Esophagus muscularis mucosa (tissue), 4 donors: ENCODE measurements around the gene CEBPG.

Experiments used
- EP300 ChIP-seq: sonication (generic); formaldehyde crosslinking; IDR thresholded peaks from one replicate; pipeline ENCODE4 v1.6.1; 2017; ENCODE audit warnings: antibody characterized with exemption
- POLR2A ChIP-seq: fragments of 450-650 bp; IDR thresholded peaks from one replicate; pipeline ENCODE4 v1.6.1; 2017; ENCODE audit warnings: antibody characterized with exemption, moderate library complexity, mild to moderate bottlenecking, low read depth
- POLR2AphosphoS5 ChIP-seq, 2 donors: sonication (generic); formaldehyde crosslinking; IDR thresholded peaks; one replicate each; pipeline ENCODE4 v1.6.1; 2017; ENCODE audit warnings: antibody characterized with exemption in 2 of 2
- TF ChIP-seq, protein P1 (sequence below), 3 experiments: fragments of 200-600 bp in 2 of 3; fragments of 450-650 bp in 1 of 3; sonication (generic) in 2 of 3; IDR thresholded peaks; one replicate each; pipeline ENCODE4 v1.5.1; 2017 to 2019; ENCODE audit warnings: antibody characterized with exemption in 3 of 3, mild to moderate bottlenecking in 2 of 3, moderate library complexity in 1 of 3

DNA sequence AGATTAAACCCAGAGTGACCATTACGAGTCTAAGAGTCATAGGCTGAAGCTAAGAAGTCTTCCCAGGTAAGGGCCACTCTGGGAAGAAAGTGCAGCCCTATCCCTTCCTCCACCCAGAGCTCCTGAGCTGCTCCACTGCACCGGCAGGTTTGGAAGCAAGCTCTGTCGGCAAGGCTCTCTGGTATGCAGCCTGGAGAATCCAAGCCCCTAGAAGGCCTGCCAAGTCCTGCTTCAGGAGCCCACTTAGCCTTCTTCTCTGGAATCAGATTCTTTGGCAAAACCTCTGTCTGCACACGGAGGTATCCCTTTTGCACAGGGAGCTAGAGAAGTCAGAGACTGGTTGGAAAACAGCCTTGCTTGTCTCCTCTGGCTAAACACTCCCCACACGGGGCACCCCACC lies 58.5 kb downstream of the CEBPG start:
- TF ChIP-seq, protein P1, sequence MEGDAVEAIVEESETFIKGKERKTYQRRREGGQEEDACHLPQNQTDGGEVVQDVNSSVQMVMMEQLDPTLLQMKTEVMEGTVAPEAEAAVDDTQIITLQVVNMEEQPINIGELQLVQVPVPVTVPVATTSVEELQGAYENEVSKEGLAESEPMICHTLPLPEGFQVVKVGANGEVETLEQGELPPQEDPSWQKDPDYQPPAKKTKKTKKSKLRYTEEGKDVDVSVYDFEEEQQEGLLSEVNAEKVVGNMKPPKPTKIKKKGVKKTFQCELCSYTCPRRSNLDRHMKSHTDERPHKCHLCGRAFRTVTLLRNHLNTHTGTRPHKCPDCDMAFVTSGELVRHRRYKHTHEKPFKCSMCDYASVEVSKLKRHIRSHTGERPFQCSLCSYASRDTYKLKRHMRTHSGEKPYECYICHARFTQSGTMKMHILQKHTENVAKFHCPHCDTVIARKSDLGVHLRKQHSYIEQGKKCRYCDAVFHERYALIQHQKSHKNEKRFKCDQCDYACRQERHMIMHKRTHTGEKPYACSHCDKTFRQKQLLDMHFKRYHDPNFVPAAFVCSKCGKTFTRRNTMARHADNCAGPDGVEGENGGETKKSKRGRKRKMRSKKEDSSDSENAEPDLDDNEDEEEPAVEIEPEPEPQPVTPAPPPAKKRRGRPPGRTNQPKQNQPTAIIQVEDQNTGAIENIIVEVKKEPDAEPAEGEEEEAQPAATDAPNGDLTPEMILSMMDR (IDR thresholded peaks at IDR 0.05): no peak
- TF ChIP-seq POLR2A (no peak), EP300 (no peak), POLR2AphosphoS5 (IDR thresholded peaks at IDR 0.05) (no peak)
